Measurements from ENCODE around the gene LOXL3. TPM values are rescaled to one million over a fixed set of nuclear protein-coding genes. Genes with fewer than 3 reads are reported as not detected.

LOXL3 gene
- total and polyA plus RNA-seq, 9 donors = 2.3 to 8.5 (median 4.4) TPM

DNA sequence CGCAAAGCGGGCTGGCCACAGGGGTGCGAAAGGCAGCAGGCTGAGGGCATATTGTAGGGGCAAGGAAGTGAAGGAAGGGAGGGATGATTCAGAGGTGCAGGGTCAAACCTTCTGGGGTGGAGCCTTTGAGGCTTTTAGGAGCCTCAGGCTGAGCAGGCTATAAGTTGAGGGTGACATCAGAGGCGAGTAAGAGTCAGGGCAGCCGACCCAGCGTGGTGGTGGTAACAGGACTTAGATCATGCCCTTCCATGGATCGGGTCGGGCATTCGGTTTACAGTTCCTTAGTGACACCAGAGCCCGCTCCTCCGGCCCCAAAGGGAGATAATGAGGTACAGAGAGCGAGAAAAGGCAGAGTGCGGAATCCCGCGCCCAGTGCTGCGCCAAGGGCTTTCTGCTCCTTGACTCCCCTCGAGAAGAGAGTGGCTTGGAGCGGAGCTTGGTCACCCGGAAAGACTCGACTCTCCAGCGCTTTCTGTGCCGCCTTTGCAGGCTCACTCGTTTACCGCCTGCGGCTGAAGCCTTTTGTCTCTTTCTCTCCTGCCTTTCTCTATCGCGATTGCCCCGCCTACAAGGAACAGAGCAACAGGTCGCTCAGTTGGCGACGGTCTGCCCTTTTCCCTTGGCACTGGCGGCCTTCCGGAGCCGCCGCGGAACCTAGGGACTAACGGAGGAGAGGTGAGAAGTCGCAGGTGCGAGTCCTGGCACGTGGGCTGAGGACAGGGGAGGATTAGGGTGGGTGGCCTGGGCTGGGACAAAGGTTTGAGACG lies 55.1 kb downstream of the LOXL3 start:
- peaks cover 2% of the 10 kb centered on the region for H3K4me1 ChIP-seq (ENCODE audit: insufficient read depth)
- DNase-seq = no peak
- H3K4me3 ChIP-seq = no peak overlapping the region
- no peak overlapping the region for H3K27ac ChIP-seq
- H3K36me3 ChIP-seq = no peaks in the 10 kb centered on the region
- TF ChIP-seq EP300 (IDR thresholded peaks at IDR 0.05) (no peak), POLR2A (IDR thresholded peaks at IDR 0.05) (no peak)
- TF ChIP-seq, protein P1, sequence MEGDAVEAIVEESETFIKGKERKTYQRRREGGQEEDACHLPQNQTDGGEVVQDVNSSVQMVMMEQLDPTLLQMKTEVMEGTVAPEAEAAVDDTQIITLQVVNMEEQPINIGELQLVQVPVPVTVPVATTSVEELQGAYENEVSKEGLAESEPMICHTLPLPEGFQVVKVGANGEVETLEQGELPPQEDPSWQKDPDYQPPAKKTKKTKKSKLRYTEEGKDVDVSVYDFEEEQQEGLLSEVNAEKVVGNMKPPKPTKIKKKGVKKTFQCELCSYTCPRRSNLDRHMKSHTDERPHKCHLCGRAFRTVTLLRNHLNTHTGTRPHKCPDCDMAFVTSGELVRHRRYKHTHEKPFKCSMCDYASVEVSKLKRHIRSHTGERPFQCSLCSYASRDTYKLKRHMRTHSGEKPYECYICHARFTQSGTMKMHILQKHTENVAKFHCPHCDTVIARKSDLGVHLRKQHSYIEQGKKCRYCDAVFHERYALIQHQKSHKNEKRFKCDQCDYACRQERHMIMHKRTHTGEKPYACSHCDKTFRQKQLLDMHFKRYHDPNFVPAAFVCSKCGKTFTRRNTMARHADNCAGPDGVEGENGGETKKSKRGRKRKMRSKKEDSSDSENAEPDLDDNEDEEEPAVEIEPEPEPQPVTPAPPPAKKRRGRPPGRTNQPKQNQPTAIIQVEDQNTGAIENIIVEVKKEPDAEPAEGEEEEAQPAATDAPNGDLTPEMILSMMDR (IDR thresholded peaks at IDR 0.05) = no peak
- H3K9me3 ChIP-seq = no peaks in the 10 kb centered on the region
- intact Hi-C loops (cut with DNase I) = no loop called here
- H3K27me3 ChIP-seq = no peaks in the 10 kb centered on the region
- WGBS, 3 donors = 1 to 2% (median 2%) methylated on average over 41 of the region's 41 CpGs

DNA sequence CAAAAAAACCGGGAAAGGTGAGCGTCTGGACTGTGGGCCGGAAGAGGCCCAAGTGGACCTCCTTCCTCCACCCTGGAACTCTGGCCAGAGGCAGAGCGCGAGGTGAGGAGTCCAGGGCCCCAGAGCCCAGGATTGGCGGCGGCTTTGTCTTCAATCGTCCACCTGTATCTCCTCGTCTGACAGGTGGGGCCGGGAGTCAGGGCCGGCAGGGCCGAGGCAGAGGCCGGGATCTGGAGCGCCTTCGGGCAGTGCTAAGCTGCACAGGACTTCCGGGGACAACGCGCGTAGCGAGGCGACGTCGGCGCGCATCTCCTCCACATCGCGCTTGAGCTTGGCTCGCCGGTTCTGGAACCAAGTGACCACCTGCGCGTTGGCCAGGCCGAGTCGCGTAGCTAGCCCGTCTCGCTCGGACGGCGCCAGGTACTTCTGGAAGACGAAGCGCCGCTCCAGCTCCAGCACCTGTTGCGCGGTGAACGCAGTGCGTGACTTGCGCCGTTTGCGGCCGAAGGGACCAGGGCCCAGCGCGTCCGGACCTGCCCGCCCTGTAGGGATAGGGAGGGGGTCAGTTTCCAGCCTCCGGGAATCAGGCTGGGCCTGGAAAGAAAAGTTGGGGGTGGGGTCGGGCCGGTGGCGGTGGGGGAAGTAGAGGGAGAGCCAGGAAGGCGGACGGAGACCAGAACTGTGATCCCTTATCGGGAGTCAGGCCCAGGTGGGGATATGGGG lies 55.8 kb downstream of the LOXL3 start:
- no peaks in the 10 kb centered on the region for H3K36me3 ChIP-seq
- 1 to 2% (median 2%) methylated on average over 38 to 61 of the region's 61 CpGs for WGBS, 3 donors
- H3K4me1 ChIP-seq (ENCODE audit: insufficient read depth) = peaks cover 2% of the 10 kb centered on the region
- H3K4me3 ChIP-seq = no peak overlapping the region
- intact Hi-C loops (cut with DNase I) = no loop called here
- H3K27me3 ChIP-seq = no peaks in the 10 kb centered on the region
- H3K27ac ChIP-seq = no peak overlapping the region
- TF ChIP-seq POLR2A (IDR thresholded peaks at IDR 0.05) = no peak
- TF ChIP-seq EP300 (IDR thresholded peaks at IDR 0.05) = no peak
- TF ChIP-seq, protein P1 (IDR thresholded peaks at IDR 0.05) = no peak
- no peaks in the 10 kb centered on the region for H3K9me3 ChIP-seq
- peak in 1 of 5 donors; percentile 42 for DNase-seq

DNA sequence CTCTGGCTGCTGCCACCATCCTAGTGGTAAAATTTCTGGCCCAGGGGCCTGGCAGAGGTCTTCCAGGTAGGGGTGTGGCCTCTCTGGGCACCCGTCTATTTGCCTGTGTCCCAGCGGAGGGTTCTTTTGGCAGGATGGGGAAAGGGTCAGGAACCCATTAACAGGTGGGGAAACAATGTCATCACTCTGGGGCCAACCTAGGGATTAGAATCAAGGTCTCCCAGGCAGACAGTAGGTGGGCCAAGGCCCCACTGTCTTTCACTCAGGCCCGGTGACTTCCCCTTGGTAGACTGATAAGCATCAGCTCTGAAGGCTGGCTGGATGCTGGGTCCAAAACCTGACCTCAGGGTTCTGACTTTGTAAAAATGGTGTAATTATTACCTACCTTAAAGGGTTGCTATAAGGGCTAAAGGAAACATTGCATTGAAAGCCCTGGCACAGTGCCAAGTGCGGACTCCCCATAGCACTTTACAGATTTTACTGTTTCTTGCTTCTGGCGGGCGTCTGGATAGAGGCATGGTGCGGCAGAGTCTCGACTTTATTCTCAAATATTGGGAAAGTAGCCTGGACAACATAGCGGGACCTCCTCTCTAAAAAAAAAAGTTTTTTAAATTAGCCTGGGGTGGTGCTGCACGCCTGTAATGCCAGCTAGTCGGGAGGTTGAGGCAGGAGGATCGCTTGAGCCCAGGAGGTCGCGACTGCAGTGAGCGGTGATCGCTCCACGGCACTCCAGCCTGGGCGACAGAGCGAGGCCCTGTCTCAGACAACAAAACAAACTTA lies 56.6 kb downstream of the LOXL3 start:
- TF ChIP-seq, protein P1 (IDR thresholded peaks at IDR 0.05) = no peak
- TF ChIP-seq POLR2A (IDR thresholded peaks at IDR 0.05) = no peak
- TF ChIP-seq EP300 (IDR thresholded peaks at IDR 0.05) = no peak
- no peak overlapping the region for H3K4me3 ChIP-seq
- no peaks in the 10 kb centered on the region for H3K9me3 ChIP-seq
- intact Hi-C loops (cut with DNase I) = no loop called here
- H3K27ac ChIP-seq = no peak overlapping the region
- peaks cover 2% of the 10 kb centered on the region for H3K4me1 ChIP-seq (ENCODE audit: insufficient read depth)
- H3K36me3 ChIP-seq = no peaks in the 10 kb centered on the region
- DNase-seq = no peak
- no peaks in the 10 kb centered on the region for H3K27me3 ChIP-seq
- WGBS, 3 donors = 28 to 44% (median 31%) methylated on average over 18 to 19 of the region's 19 CpGs

DNA sequence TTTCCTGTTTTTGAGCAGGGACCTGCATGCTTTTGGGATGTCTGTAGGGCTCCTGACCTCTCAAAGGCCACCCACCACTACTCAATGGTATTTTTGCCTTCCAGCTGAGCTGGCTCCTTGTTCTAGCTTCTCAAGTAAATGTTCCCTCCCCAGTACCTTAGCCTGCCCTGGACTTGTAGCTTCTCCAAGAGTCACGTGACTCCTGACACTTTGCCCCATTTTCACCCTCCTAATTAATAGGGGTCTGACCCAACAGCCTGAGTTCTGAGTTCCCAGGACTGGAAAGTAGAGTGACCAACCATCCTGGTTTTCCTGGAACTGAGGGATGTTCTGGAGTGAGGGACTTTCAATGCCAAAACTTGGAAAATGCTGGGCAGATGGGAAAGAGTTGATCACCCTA lies 58.3 kb downstream of the LOXL3 start:
- Histone ChIP-seq H3K27ac (no peak overlapping the region), H3K27me3 (no peaks in the 10 kb centered on the region), H3K36me3 (no peaks in the 10 kb centered on the region), H3K4me3 (no peak overlapping the region), H3K4me1 (ENCODE audit: insufficient read depth) (peaks cover 2% of the 10 kb centered on the region), H3K9me3 (no peaks in the 10 kb centered on the region)
- TF ChIP-seq POLR2A (IDR thresholded peaks at IDR 0.05) (no peak), EP300 (IDR thresholded peaks at IDR 0.05) (no peak)
- TF ChIP-seq, protein P1 (IDR thresholded peaks at IDR 0.05) = no peak
- 74 to 100% (median 83%) methylated on average over 1 of the region's 1 CpG for WGBS, 3 donors
- intact Hi-C loops (cut with DNase I) = no loop called here
- DNase-seq = no peak
